Fibroblast of lung (primary cell): ENCODE results near the gene STAT5A. TPM values are rescaled to one million over a fixed set of nuclear protein-coding genes. Genes with fewer than 3 reads are reported as not detected.
"Not testable (repeated sequence)": the region's sequence is repeated elsewhere in the genome, so short reads cannot be mapped to it uniquely, and the experiment has no call there.

Experiments
- DNase-seq, 2 donors: peaks; one replicate each; pipeline versions ENCODE4 v3.0.0 to v3.0.0-alpha.2; 2010; ENCODE audit warnings: low read depth in 2 of 2
- H2AFZ ChIP-seq: 2 replicates; pipeline ENCODE4 v1.5.1; 2012; ENCODE audit warnings: low read length, control low read depth, inconsistent platforms
- H3K27ac ChIP-seq: 2 replicates; pipeline ENCODE4 v1.5.1; 2011; ENCODE audit warnings: low read length, control low read depth; ENCODE audit not compliant: insufficient read depth
- H3K27me3 ChIP-seq: 2 replicates; pipeline ENCODE4 v1.5.1; 2011; ENCODE audit warnings: mild to moderate bottlenecking, low read length; ENCODE audit not compliant: control insufficient read depth, insufficient read depth
- H3K36me3 ChIP-seq: 2 replicates; pipeline ENCODE4 v1.5.1; 2011; ENCODE audit warnings: low read length; ENCODE audit not compliant: control insufficient read depth, insufficient read depth
- H3K4me1 ChIP-seq: 2 replicates; pipeline ENCODE4 v1.5.1; 2011; ENCODE audit warnings: low read length; ENCODE audit not compliant: control insufficient read depth, insufficient read depth; ENCODE audit errors: extremely low read depth
- H3K4me2 ChIP-seq: 2 replicates; pipeline ENCODE4 v1.5.1; 2011; ENCODE audit warnings: low read length, control low read depth; ENCODE audit not compliant: insufficient read depth; ENCODE audit errors: extremely low read depth
- H3K4me3 ChIP-seq, 4 experiments: fragments of 200-600 bp in 1 of 4; sonication (generic) in 1 of 4; replicated peaks in 1 of 4; 2 replicates each; pipeline ENCODE4 v1.5.1; 2011 to 2016; ENCODE audit warnings: low read length in 4 of 4, low read depth in 3 of 4, mild to moderate bottlenecking in 3 of 4, control low read depth in 2 of 4, inconsistent platforms in 1 of 4, mixed read lengths in 1 of 4; ENCODE audit not compliant: insufficient read depth in 1 of 4; ENCODE audit errors: control extremely low read depth in 1 of 4
- H3K79me2 ChIP-seq: 2 replicates; pipeline ENCODE4 v1.5.1; 2012; ENCODE audit warnings: mild to moderate bottlenecking, low read length, inconsistent platforms; ENCODE audit not compliant: control insufficient read depth, insufficient read depth
- H3K9ac ChIP-seq: 2 replicates; pipeline ENCODE4 v1.5.1; 2011; ENCODE audit warnings: mild to moderate bottlenecking, low read length, control low read depth; ENCODE audit not compliant: insufficient read depth
- H3K9me3 ChIP-seq: 2 replicates; pipeline ENCODE4 v1.5.1; 2012; ENCODE audit warnings: low read depth, low read length; ENCODE audit not compliant: control insufficient read depth, insufficient read depth
- H4K20me1 ChIP-seq: 2 replicates; pipeline ENCODE4 v1.5.1; 2011; ENCODE audit warnings: low read length; ENCODE audit not compliant: control insufficient read depth, insufficient read depth; ENCODE audit errors: extremely low read depth
- CTCF ChIP-seq, 2 donors: IDR thresholded peaks in 1 of 2; conservative IDR thresholded peaks in 1 of 2; 1 replicate in 1 of 2; 2 replicates in 1 of 2; pipeline ENCODE4 v1.5.1; 2011 to 2012; ENCODE audit warnings: low read length in 2 of 2, control low read depth in 1 of 2, inconsistent platforms in 1 of 2, low read depth in 1 of 2, mild to moderate bottlenecking in 1 of 2
- EZH2 ChIP-seq: IDR thresholded peaks from 2 replicates; pipeline ENCODE4 v1.5.1; 2012; ENCODE audit warnings: low read length, control low read depth, mild to moderate bottlenecking; ENCODE audit errors: missing control alignments
- polyA plus RNA-seq, 2 donors: library from polyadenylated mRNA; depleted of rRNA in 1 of 2; stranded (reverse) in 1 of 2; unstranded in 1 of 2; fragments of >200 nt; gene quantifications; 2 replicates each; pipeline ENCODE4 v1.2.1, GENCODE V29; 2011 to 2012; ENCODE audit warnings: missing spikeins in 1 of 2
- total RNA-seq: library from RNA; depleted of rRNA; stranded (reverse); fragments of >200 nt; gene quantifications from 2 replicates; pipeline ENCODE4 v1.2.1, GENCODE V29; 2014

The STAT5A gene
- total and polyA plus RNA-seq, 2 donors (not counting 1 experiment from before 2014, with no cell fraction given) = 6.9 to 28.4 TPM

GRCh38 chr17:42241871-42242270, 46.4 kb upstream of the STAT5A start:
- DNase-seq = no peak
- Histone ChIP-seq H3K4me2 (no peak overlapping the region), H3K4me3 (no peak overlapping the region), H3K27me3 (no peaks in the 10 kb centered on the region), H3K9ac (no peak overlapping the region), H3K79me2 (no peaks in the 10 kb centered on the region), H2AFZ (no peak overlapping the region), H3K9me3 (no peaks in the 10 kb centered on the region), H3K36me3 (no peaks in the 10 kb centered on the region), H3K4me1 (no peaks in the 10 kb centered on the region), H3K27ac (no peak overlapping the region), H4K20me1 (no peaks in the 10 kb centered on the region)
- TF ChIP-seq CTCF (conservative IDR thresholded peaks at IDR 0.05 in 1 of 2, IDR thresholded peaks at IDR 0.05 in 1 of 2; ENCODE audit: low read depth in 1 of 2, low read length in 2 of 2) = no peak
- TF ChIP-seq EZH2 = no peak

GRCh38 chr17:42243493-42243982, 44.8 kb upstream of the STAT5A start:
- Histone ChIP-seq H2AFZ (no peak overlapping the region), H3K27me3 (no peaks in the 10 kb centered on the region), H3K4me1 (peaks cover 5% of the 10 kb centered on the region), H3K4me2 (no peak overlapping the region), H3K9me3 (no peaks in the 10 kb centered on the region), H4K20me1 (no peaks in the 10 kb centered on the region), H3K4me3 (no peak overlapping the region), H3K27ac (no peak overlapping the region), H3K9ac (no peak overlapping the region), H3K36me3 (no peaks in the 10 kb centered on the region), H3K79me2 (no peaks in the 10 kb centered on the region)
- DNase-seq = no peak
- TF ChIP-seq EZH2 = no peak
- no peak for TF ChIP-seq CTCF (conservative IDR thresholded peaks at IDR 0.05 in 1 of 2, IDR thresholded peaks at IDR 0.05 in 1 of 2; ENCODE audit: low read depth in 1 of 2, low read length in 2 of 2)

- H3K4me2 ChIP-seq, DNase-seq, H3K9ac ChIP-seq, H4K20me1 ChIP-seq, H2AFZ ChIP-seq, H3K36me3 ChIP-seq, H3K79me2 ChIP-seq, H3K27ac ChIP-seq, H3K27me3 ChIP-seq, H3K9me3 ChIP-seq, H3K4me1 ChIP-seq, H3K4me3 ChIP-seq: not testable (repeated sequence)
These were observed 44.2 kb upstream of the STAT5A start for GRCh38 chr17:42244116-42244515.

GRCh38 chr17:42245183-42245582, 43.1 kb upstream of the STAT5A start:
- not testable (repeated sequence) for H3K79me2 ChIP-seq, H3K9ac ChIP-seq, H3K9me3 ChIP-seq, H3K27me3 ChIP-seq, H3K4me3 ChIP-seq, DNase-seq, H3K36me3 ChIP-seq, H4K20me1 ChIP-seq, H3K4me2 ChIP-seq, H2AFZ ChIP-seq, H3K27ac ChIP-seq, H3K4me1 ChIP-seq
